WTC11 (cell line): Measurements from ENCODE around the gene KRT6B.

ENCODE experiments used
- CTCF ChIP-seq: fragments of 200-600 bp; IDR thresholded peaks from 2 replicates; pipeline ENCODE4 v1.8.0; 2022; ENCODE audit warnings: antibody characterized with exemption
- E2F1 ChIP-seq: sonication (generic); formaldehyde crosslinking; IDR thresholded peaks from 2 replicates; pipeline ENCODE4 v1.8.0; 2022; ENCODE audit warnings: mild to moderate bottlenecking, missing genetic modification reagents
- ETV6 ChIP-seq: sonication (generic); formaldehyde crosslinking; IDR thresholded peaks from 2 replicates; pipeline ENCODE4 v1.8.1; 2022; ENCODE audit warnings: mild to moderate bottlenecking, missing genetic modification reagents
- IRF1 ChIP-seq: sonication (generic); formaldehyde crosslinking; IDR thresholded peaks from 2 replicates; pipeline ENCODE4 v1.8.0; 2023; ENCODE audit warnings: missing genetic modification reagents
- JUN ChIP-seq: sonication (generic); formaldehyde crosslinking; IDR thresholded peaks from 2 replicates; pipeline ENCODE4 v1.8.0; 2023; ENCODE audit warnings: mild to moderate bottlenecking, missing genetic modification reagents
- NR2C2 ChIP-seq: sonication (generic); formaldehyde crosslinking; IDR thresholded peaks from 2 replicates; pipeline ENCODE4 v1.8.0; 2022; ENCODE audit warnings: mild to moderate bottlenecking, missing genetic modification reagents
- NR3C1 ChIP-seq: sonication (generic); formaldehyde crosslinking; conservative IDR thresholded peaks from 2 replicates; pipeline ENCODE4 v1.8.1; 2023; ENCODE audit warnings: low read depth, mild to moderate bottlenecking, missing genetic modification reagents

GRCh38 chr12:52401926-52402325 lies 50.0 kb downstream of the KRT6B start:
- no peak for TF ChIP-seq JUN
- no peak for TF ChIP-seq CTCF
- no peak for TF ChIP-seq IRF1
- no peak for TF ChIP-seq ETV6 (CRISPR knock-in tag)
- no peak for TF ChIP-seq NR2C2 (CRISPR knock-in tag)
- TF ChIP-seq NR3C1 (CRISPR knock-in tag): no peak
- no peak for TF ChIP-seq E2F1 (CRISPR knock-in tag)
